BE2C (cell line): ENCODE data around the gene HLX. TPM values are rescaled to one million over a fixed set of nuclear protein-coding genes. Genes with fewer than 3 reads are reported as not detected.
A peak's percentile ranks its signal among the peaks of the same experiment; 100 is the strongest.

ENCODE experiments used
- DNase-seq: peaks from one replicate; pipeline ENCODE4 v3.0.0-alpha.2; 2020
- H3K27me3 ChIP-seq: fragments of 250-450 bp; sonication (Bioruptor Pico); 2 replicates; pipeline ENCODE4 v1.5.1; 2020; ENCODE audit warnings: mild to moderate bottlenecking
- H3K36me3 ChIP-seq: fragments of 250-450 bp; sonication (Bioruptor Pico); 2 replicates; pipeline ENCODE4 v1.5.1; 2020; ENCODE audit warnings: mild to moderate bottlenecking
- H3K4me1 ChIP-seq: fragments of 250-450 bp; sonication (Bioruptor Pico); 2 replicates; pipeline ENCODE4 v1.5.1; 2020
- H3K4me3 ChIP-seq: 2 replicates; pipeline ENCODE4 v1.5.1; 2011; ENCODE audit warnings: low read depth, low read length
- H3K9me3 ChIP-seq: fragments of 250-450 bp; sonication (Bioruptor Pico); 2 replicates; pipeline ENCODE4 v1.5.1; 2020
- CTCF ChIP-seq: IDR thresholded peaks from 2 replicates; pipeline ENCODE4 v1.5.1; 2012; ENCODE audit warnings: mild to moderate bottlenecking, low read depth, low read length
- polyA plus RNA-seq: library from polyadenylated mRNA; unstranded; fragments of >200 nt; gene quantifications from one replicate; pipeline ENCODE4 v1.2.1, GENCODE V29; 2012; ENCODE audit warnings: low read depth, missing spikeins; ENCODE audit not compliant: insufficient read length, insufficient read depth

Gene HLX
- polyA plus RNA-seq: 4.4 TPM

- Histone ChIP-seq H3K9me3 (no peaks in the 10 kb centered on the region), H3K36me3 (peaks cover 8% of the 10 kb centered on the region), H3K4me1 (no peaks in the 10 kb centered on the region; the same call in 1 of the 2 replicates), H3K27me3 (no peaks in the 10 kb centered on the region), H3K4me3 (peak within 1 kb of the TSS; percentile 85)
- TF ChIP-seq CTCF: no peak
- DNase-seq: peak; percentile 93
Observed at GRCh38 chr1:220879076-220879508, at the start of gene HLX. TSS of gene HLX (plus strand) at chr1:220879443. CDS start at chr1:220879858, 415 bp downstream.

GRCh38 chr1:220833436-220833835, 45.8 kb upstream of the HLX start:
- no peak for DNase-seq
- Histone ChIP-seq H3K9me3 (no peaks in the 10 kb centered on the region), H3K36me3 (no peaks in the 10 kb centered on the region), H3K27me3 (no peaks in the 10 kb centered on the region; the same call in 1 of the 2 replicates), H3K4me3 (no peak overlapping the region), H3K4me1 (no peaks in the 10 kb centered on the region)
- no peak for TF ChIP-seq CTCF

GRCh38 chr1:220834155-220834870, 44.9 kb upstream of the HLX start:
- DNase-seq: no peak
- Histone ChIP-seq H3K9me3 (no peaks in the 10 kb centered on the region), H3K4me3 (no peak overlapping the region), H3K36me3 (no peaks in the 10 kb centered on the region), H3K27me3 (no peaks in the 10 kb centered on the region; the same call in 1 of the 2 replicates), H3K4me1 (no peaks in the 10 kb centered on the region)
- TF ChIP-seq CTCF: no peak

- Histone ChIP-seq H3K4me1 (no peaks in the 10 kb centered on the region), H3K4me3 (no peak overlapping the region), H3K9me3 (no peaks in the 10 kb centered on the region), H3K27me3 (no peaks in the 10 kb centered on the region; the same call in 1 of the 2 replicates), H3K36me3 (no peaks in the 10 kb centered on the region)
- no peak for TF ChIP-seq CTCF
- DNase-seq: no peak
Observed at GRCh38 chr1:220838578-220838977, 40.7 kb upstream of the HLX start.

- H3K4me3 ChIP-seq: no peak overlapping the region
- no peaks in the 10 kb centered on the region for H3K9me3 ChIP-seq
- no peaks in the 10 kb centered on the region for H3K36me3 ChIP-seq
- H3K4me1 ChIP-seq: no peaks in the 10 kb centered on the region
- TF ChIP-seq CTCF: no peak
- no peaks in the 10 kb centered on the region for H3K27me3 ChIP-seq
- no peak for DNase-seq
Observed at GRCh38 chr1:220839474-220839873, 39.8 kb upstream of the HLX start.

- DNase-seq: no peak
- TF ChIP-seq CTCF: no peak
- Histone ChIP-seq H3K27me3 (no peaks in the 10 kb centered on the region), H3K36me3 (no peaks in the 10 kb centered on the region), H3K4me3 (no peak overlapping the region), H3K9me3 (no peaks in the 10 kb centered on the region), H3K4me1 (no peaks in the 10 kb centered on the region)
Observed at GRCh38 chr1:220841293-220841692, 38.0 kb upstream of the HLX start.
